Measurements from ENCODE around the gene DLG1.

DNA sequence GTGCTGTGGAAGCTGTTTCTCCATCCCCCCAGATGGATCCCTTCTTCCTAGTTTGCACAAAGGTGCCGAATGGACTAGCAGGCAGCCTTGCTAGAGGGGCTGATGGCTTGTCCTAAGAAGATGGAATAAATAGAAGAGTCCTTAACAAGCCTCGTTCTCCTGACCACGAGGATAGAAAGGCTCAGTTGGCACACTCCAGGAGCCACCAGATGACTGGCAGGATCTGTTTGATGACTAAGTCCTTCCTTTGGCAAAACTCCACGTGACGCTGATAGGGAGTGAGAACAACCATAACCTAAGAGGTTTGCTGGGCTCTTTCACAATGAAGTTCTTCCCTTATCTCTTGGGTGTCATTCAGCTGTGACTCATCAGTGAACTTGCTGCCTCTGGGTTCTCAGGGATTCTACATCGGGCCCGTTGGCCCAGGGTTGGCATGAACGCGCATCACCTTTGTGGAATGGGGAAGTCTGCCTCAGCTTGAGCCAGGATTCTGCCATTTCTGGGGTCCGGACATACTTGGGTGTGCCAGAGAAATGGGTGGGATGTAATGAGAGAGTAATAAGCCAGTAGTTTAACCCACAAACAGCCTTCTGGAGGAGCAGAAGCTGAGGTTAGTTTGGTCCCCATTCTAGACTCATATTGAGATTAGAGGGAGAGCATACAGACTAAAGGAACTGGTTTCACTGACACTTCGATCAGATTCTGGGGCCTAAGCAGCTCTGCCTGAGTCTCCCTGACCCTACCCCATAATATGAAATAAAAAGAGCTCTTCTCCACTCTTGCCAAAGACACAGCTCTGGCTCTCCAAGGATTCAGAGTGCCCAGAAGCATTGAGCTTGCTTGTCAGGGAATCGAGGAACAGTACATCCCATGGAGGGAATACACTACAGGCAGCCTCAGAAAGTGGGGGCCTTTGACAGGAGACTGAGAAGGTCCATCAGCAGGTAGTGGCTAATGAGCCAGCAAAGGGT, 266.8 kb downstream of the DLG1 start:
- TF ChIP-seq, protein P1, sequence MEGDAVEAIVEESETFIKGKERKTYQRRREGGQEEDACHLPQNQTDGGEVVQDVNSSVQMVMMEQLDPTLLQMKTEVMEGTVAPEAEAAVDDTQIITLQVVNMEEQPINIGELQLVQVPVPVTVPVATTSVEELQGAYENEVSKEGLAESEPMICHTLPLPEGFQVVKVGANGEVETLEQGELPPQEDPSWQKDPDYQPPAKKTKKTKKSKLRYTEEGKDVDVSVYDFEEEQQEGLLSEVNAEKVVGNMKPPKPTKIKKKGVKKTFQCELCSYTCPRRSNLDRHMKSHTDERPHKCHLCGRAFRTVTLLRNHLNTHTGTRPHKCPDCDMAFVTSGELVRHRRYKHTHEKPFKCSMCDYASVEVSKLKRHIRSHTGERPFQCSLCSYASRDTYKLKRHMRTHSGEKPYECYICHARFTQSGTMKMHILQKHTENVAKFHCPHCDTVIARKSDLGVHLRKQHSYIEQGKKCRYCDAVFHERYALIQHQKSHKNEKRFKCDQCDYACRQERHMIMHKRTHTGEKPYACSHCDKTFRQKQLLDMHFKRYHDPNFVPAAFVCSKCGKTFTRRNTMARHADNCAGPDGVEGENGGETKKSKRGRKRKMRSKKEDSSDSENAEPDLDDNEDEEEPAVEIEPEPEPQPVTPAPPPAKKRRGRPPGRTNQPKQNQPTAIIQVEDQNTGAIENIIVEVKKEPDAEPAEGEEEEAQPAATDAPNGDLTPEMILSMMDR (IDR thresholded peaks at IDR 0.05): no peak
- peak; percentile 37 to 72 for TF ChIP-seq POLR2AphosphoS5 (IDR thresholded peaks at IDR 0.05; ENCODE audit: insufficient read depth in 1 of 2, low read depth in 1 of 2)
